SK-N-SH treated with all-trans-retinoic acid at 6 μM for 48 hours (cell line): Measurements from ENCODE around the gene DHCR24.

Experiments used
- ATAC-seq: fragments of 200-7000 bp; cut with Tn5 transposase; 3 replicates; pipeline ENCODE4 v1.9.1; 2020; ENCODE audit warnings: mild to moderate bottlenecking, moderate library complexity
- ARNTL ChIP-seq: fragments of 450-650 bp; formaldehyde crosslinking; IDR thresholded peaks from 2 replicates; pipeline ENCODE4 v1.5.0; 2020; ENCODE audit warnings: low read depth, mild to moderate bottlenecking, moderate library complexity, borderline replicate concordance
- BACH2 ChIP-seq: fragments of 250-450 bp; sonication (Bioruptor Pico); IDR thresholded peaks from 2 replicates; pipeline ENCODE4 v1.9.0; 2021; ENCODE audit warnings: mild to moderate bottlenecking, borderline replicate concordance
- CSDC2 ChIP-seq: fragments of 250-450 bp; sonication (Bioruptor Pico); IDR thresholded peaks from 2 replicates; pipeline ENCODE4 v1.5.0; 2020; ENCODE audit warnings: mild to moderate bottlenecking, moderate library complexity
- CSRNP3 ChIP-seq: fragments of 250-450 bp; sonication (Bioruptor Pico); IDR thresholded peaks from 2 replicates; pipeline ENCODE4 v1.5.1; 2021; ENCODE audit warnings: mild to moderate bottlenecking, moderate library complexity
- ISL1 ChIP-seq: fragments of 250-450 bp; sonication (Bioruptor Pico); IDR thresholded peaks from 2 replicates; pipeline ENCODE4 v2.1.2; 2022; ENCODE audit warnings: mild to moderate bottlenecking, moderate library complexity
- OSR1 ChIP-seq: fragments of 250-450 bp; sonication (Bioruptor Pico); IDR thresholded peaks from 2 replicates; pipeline ENCODE4 v1.8.0; 2022; ENCODE audit warnings: moderate library complexity, mild to moderate bottlenecking, inconsistent platforms
- PATZ1 ChIP-seq: fragments of 250-450 bp; sonication (Bioruptor Pico); IDR thresholded peaks from 2 replicates; pipeline ENCODE4 v1.8.0; 2020; ENCODE audit warnings: mild to moderate bottlenecking, moderate library complexity, borderline replicate concordance
- POU6F1 ChIP-seq: fragments of 250-450 bp; sonication (Bioruptor Pico); IDR thresholded peaks from 2 replicates; pipeline ENCODE4 v1.8.0; 2021; ENCODE audit warnings: low read depth, mild to moderate bottlenecking, moderate library complexity, borderline replicate concordance
- PPARA ChIP-seq: fragments of 250-450 bp; sonication (Bioruptor Pico); IDR thresholded peaks from 2 replicates; pipeline ENCODE4 v1.5.0; 2020; ENCODE audit warnings: mild to moderate bottlenecking, borderline replicate concordance
- RARB ChIP-seq: fragments of 250-450 bp; sonication (Bioruptor Pico); IDR thresholded peaks from 2 replicates; pipeline ENCODE4 v1.8.0; 2021; ENCODE audit warnings: mild to moderate bottlenecking, moderate library complexity
- SNAI2 ChIP-seq: fragments of 250-450 bp; sonication (Bioruptor Pico); IDR thresholded peaks from 2 replicates; pipeline ENCODE4 v1.5.0; 2020; ENCODE audit warnings: mild to moderate bottlenecking, moderate library complexity
- TCF4 ChIP-seq: fragments of 250-450 bp; sonication (Bioruptor Pico); IDR thresholded peaks from 2 replicates; pipeline ENCODE4 v1.8.0; 2021; ENCODE audit warnings: mild to moderate bottlenecking, moderate library complexity, borderline replicate concordance
- ZC3H10 ChIP-seq: fragments of 250-450 bp; sonication (Bioruptor Pico); IDR thresholded peaks from 2 replicates; pipeline ENCODE4 v1.5.1; 2021; ENCODE audit warnings: mild to moderate bottlenecking, moderate library complexity
- ZFP3 ChIP-seq: fragments of 250-450 bp; sonication (Bioruptor Pico); IDR thresholded peaks from 2 replicates; pipeline ENCODE4 v1.5.0; 2020; ENCODE audit warnings: mild to moderate bottlenecking, moderate library complexity
- ZFP30 ChIP-seq: fragments of 450-650 bp; formaldehyde crosslinking; IDR thresholded peaks from 2 replicates; pipeline ENCODE4 v1.5.0; 2022; ENCODE audit warnings: mild to moderate bottlenecking, moderate library complexity
- ZNF70 ChIP-seq: fragments of 450-650 bp; formaldehyde crosslinking; IDR thresholded peaks from 2 replicates; pipeline ENCODE4 v1.5.0; 2020; ENCODE audit warnings: mild to moderate bottlenecking, moderate library complexity
- ZNF8 ChIP-seq: fragments of 450-650 bp; formaldehyde crosslinking; IDR thresholded peaks from 2 replicates; pipeline ENCODE4 v1.5.0; 2020; ENCODE audit warnings: mild to moderate bottlenecking, moderate library complexity
- TF ChIP-seq, protein P1 (sequence below): fragments of 250-450 bp; sonication (Bioruptor Pico); IDR thresholded peaks from 2 replicates; pipeline ENCODE4 v1.5.0; 2020; ENCODE audit warnings: mild to moderate bottlenecking, moderate library complexity

DHCR24 gene

DNA sequence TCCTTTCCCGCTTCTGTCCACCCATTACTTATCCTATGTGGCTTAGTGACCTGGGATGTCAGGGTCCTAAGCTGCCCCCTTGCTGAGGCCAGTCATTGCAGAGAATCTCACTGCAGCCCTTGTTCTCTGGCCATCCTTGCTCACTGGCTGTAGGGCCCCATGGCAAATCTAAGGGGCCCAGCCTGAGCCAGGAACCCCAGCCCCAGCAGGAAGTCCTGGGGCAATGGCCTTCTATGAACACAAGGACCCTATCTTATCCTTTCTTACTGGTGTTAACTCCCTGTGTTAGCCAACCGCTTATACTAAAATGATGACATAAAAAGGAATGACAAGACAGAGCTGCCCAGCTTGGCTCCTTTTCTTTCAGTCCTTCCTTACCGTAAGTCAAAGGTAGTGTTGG, 29.9 kb downstream of the DHCR24 start:
- ATAC-seq, result no peak; the same call in 2 of the 3 replicates

DNA sequence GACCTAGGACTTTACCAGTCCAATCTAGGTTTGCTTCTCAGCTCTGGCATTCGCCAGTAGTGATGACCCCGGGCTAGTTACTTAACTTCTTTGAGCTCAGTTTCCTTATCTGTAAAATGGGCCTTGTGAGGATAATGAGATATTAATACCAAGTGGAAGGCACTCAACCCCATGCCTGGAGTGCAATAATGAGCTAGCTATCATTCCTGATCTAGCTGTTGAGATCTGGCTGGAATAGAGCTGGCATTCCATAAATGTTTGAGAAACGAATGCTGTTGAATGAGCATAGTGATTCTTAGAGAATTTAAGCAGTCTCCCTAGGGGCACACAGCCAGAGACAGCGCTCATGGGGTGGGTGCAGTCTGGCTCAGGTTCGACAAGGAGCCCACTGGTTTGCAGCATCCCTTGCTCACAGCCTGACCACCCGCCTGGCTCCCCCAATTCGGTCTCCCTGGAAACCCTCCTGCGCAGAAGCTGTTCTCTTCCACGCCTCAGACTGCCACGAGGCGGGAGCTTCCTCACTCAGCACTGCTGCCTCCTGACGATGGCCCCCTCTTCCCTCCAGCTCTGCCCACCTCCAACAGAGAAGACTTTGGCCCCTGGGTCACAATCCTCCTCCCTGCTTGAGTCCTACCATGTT, 32.5 kb downstream of the DHCR24 start:
- TF ChIP-seq TCF4 (no peak), ISL1 (CRISPR knock-in tag) (peak; percentile 42)
- ATAC-seq, result peak; percentile 46; the same call in 2 of the 3 replicates

More for the DNA sequence above, 29.9 kb downstream of the DHCR24 start:
- TF ChIP-seq PPARA (CRISPR knock-in tag) (no peak), ZFP3 (no peak), ZNF70 (no peak), CSDC2 (CRISPR knock-in tag) (no peak), OSR1 (no peak)

- TF ChIP-seq SNAI2 (CRISPR knock-in tag) (no peak), PATZ1 (no peak), OSR1 (no peak), BACH2 (CRISPR knock-in tag) (no peak), ZFP3 (no peak), ZNF8 (CRISPR knock-in tag) (no peak), ISL1 (CRISPR knock-in tag) (no peak), ZNF70 (no peak), ARNTL (CRISPR knock-in tag) (no peak), CSDC2 (CRISPR knock-in tag) (no peak), CSRNP3 (no peak), RARB (CRISPR knock-in tag) (no peak), ZC3H10 (no peak), POU6F1 (no peak), ZFP30 (no peak)
- TF ChIP-seq, protein P1, sequence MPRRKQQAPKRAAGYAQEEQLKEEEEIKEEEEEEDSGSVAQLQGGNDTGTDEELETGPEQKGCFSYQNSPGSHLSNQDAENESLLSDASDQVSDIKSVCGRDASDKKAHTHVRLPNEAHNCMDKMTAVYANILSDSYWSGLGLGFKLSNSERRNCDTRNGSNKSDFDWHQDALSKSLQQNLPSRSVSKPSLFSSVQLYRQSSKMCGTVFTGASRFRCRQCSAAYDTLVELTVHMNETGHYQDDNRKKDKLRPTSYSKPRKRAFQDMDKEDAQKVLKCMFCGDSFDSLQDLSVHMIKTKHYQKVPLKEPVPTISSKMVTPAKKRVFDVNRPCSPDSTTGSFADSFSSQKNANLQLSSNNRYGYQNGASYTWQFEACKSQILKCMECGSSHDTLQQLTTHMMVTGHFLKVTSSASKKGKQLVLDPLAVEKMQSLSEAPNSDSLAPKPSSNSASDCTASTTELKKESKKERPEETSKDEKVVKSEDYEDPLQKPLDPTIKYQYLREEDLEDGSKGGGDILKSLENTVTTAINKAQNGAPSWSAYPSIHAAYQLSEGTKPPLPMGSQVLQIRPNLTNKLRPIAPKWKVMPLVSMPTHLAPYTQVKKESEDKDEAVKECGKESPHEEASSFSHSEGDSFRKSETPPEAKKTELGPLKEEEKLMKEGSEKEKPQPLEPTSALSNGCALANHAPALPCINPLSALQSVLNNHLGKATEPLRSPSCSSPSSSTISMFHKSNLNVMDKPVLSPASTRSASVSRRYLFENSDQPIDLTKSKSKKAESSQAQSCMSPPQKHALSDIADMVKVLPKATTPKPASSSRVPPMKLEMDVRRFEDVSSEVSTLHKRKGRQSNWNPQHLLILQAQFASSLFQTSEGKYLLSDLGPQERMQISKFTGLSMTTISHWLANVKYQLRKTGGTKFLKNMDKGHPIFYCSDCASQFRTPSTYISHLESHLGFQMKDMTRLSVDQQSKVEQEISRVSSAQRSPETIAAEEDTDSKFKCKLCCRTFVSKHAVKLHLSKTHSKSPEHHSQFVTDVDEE (CRISPR knock-in tag), result no peak
- TF ChIP-seq, all 23 proteins: peak for 0
- no peak for ATAC-seq
Measured at GRCh38 chr1:54853793-54854370, 33.1 kb downstream of the DHCR24 start.

GRCh38 chr1:54853096-54853792, 33.8 kb downstream of the DHCR24 start:
- TF ChIP-seq ZC3H10 (no peak), ZNF70 (no peak)

GRCh38 chr1:54851936-54852524, 35.0 kb downstream of the DHCR24 start:
- ATAC-seq, result no peak

More at GRCh38 chr1:54853096-54853792, 33.8 kb downstream of the DHCR24 start:
- ATAC-seq, result no peak

More at GRCh38 chr1:54851936-54852524, 35.0 kb downstream of the DHCR24 start:
- TF ChIP-seq ISL1 (CRISPR knock-in tag), result no peak
- no peak for TF ChIP-seq ZFP3
- no peak for TF ChIP-seq ZFP30
- TF ChIP-seq OSR1, result no peak
- TF ChIP-seq POU6F1, result no peak
- no peak for TF ChIP-seq CSDC2 (CRISPR knock-in tag)
- no peak for TF ChIP-seq ZNF8 (CRISPR knock-in tag)
- TF ChIP-seq CSRNP3, result no peak
- TF ChIP-seq PPARA (CRISPR knock-in tag), result no peak
